ENCODE results near the gene IRF2BPL.

IRF2BPL gene

DNA sequence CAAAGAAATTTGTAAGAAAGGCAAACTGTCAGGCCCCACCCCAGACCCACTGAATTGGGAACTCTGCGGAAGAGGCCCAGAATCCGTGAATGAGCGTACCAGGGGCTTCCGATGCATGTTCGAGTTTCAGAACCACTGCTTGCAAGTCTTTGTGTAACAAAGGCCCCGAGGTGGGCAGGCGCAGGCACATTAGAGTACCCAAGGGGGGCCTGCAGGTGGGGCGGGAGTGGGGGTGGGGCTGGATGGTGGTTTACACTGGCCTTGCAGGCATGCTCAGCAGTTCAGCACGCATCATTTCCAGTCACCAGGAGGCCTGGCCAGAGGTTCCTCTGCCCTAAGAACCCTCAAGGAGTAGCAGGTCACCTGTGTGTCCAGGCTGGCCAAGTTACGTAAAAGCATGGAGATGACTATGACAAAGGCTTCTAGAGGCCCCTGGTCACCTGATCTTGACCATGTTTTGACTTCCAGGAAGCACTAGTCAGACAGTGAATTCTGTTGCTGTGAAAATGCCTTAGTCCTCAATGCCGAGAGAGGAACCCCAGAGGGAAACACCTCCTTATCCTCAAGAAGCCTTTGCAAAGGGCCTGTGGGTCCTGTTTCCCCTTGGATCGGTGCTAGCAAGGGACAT is 33.2 kb upstream of the IRF2BPL start:
- TF ChIP-seq, protein P1, sequence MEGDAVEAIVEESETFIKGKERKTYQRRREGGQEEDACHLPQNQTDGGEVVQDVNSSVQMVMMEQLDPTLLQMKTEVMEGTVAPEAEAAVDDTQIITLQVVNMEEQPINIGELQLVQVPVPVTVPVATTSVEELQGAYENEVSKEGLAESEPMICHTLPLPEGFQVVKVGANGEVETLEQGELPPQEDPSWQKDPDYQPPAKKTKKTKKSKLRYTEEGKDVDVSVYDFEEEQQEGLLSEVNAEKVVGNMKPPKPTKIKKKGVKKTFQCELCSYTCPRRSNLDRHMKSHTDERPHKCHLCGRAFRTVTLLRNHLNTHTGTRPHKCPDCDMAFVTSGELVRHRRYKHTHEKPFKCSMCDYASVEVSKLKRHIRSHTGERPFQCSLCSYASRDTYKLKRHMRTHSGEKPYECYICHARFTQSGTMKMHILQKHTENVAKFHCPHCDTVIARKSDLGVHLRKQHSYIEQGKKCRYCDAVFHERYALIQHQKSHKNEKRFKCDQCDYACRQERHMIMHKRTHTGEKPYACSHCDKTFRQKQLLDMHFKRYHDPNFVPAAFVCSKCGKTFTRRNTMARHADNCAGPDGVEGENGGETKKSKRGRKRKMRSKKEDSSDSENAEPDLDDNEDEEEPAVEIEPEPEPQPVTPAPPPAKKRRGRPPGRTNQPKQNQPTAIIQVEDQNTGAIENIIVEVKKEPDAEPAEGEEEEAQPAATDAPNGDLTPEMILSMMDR (IDR thresholded peaks at IDR 0.05; ENCODE audit: extremely low read depth, missing control alignments), result no peak
- DNase-seq (ENCODE audit: low spot score), result no peak

- TF ChIP-seq, protein P1 (IDR thresholded peaks at IDR 0.05; ENCODE audit: extremely low read depth, missing control alignments), result peak; percentile 0
- DNase-seq (ENCODE audit: low spot score), result no peak
Observed at GRCh38 chr14:77059276-77059915, 30.9 kb upstream of the IRF2BPL start.

GRCh38 chr14:77058785-77059184 is 30.3 kb upstream of the IRF2BPL start:
- TF ChIP-seq, protein P1 (IDR thresholded peaks at IDR 0.05; ENCODE audit: extremely low read depth, missing control alignments), result no peak
- no peak for DNase-seq (ENCODE audit: low spot score)

DNA sequence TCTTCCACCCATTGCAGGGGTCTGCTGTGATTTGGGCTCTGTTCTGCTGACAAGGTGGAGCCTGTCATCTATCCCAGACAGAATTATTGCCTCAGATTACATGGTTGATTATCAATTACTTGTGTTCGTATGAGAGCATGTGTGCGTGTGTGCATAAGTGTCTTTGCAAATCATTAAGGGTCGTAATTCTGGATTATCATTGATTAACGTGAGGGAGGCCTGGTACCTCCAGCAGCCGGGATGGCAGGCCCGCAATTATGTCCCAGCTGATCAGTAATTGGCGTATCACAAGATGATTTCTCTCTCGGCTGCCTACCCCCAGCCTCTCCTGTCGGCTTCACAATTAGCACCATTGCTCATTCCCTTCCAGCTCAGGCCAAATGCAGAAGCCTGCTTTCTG is 29.6 kb upstream of the IRF2BPL start:
- TF ChIP-seq, protein P1 (IDR thresholded peaks at IDR 0.05; ENCODE audit: extremely low read depth, missing control alignments), result no peak
- no peak for DNase-seq (ENCODE audit: low spot score)

DNA sequence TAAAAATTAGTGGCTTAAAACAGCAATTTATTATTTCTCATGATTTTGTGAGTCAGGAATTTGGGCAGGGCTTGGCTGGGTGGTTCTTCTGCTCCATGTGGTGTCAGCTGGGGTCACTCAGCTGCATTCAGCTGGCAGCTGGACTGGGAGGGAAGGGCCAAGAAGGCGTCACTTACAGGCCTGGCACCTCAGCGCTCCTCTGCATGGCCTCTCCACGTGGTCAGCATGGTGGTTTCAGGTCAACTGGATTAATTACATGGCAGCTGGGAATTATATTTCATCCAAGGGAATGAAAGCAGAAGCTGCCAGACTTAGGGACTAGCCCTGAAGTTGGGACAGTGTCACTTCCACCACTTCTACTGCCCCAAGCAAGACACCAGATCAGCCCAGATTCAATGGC is 27.5 kb upstream of the IRF2BPL start:
- no peak for DNase-seq (ENCODE audit: low spot score)
- TF ChIP-seq, protein P1 (IDR thresholded peaks at IDR 0.05; ENCODE audit: extremely low read depth, missing control alignments), result no peak

GRCh38 chr14:77055306-77055705 is 26.8 kb upstream of the IRF2BPL start:
- DNase-seq (ENCODE audit: low spot score), result no peak
- TF ChIP-seq, protein P1 (IDR thresholded peaks at IDR 0.05; ENCODE audit: extremely low read depth, missing control alignments), result no peak

GRCh38 chr14:77053046-77053841 is 24.7 kb upstream of the IRF2BPL start:
- TF ChIP-seq, protein P1 (IDR thresholded peaks at IDR 0.05; ENCODE audit: extremely low read depth, missing control alignments), result peak; percentile 80
- DNase-seq (ENCODE audit: low spot score), result peak; percentile 81

Measured in GM20000 (cell line).